HG02938 (cell line): ENCODE measurements around the gene PCBD1.

Experiments used
- ATAC-seq: cut with Tn5 transposase; IDR thresholded peaks from one replicate; pipeline ENCODE4 v1.9.1; 2021; ENCODE audit warnings: mild to moderate bottlenecking, moderate library complexity; ENCODE audit not compliant: unreplicated experiment

The PCBD1 gene

GRCh38 chr10:70918851-70919530 is 30.6 kb upstream of the PCBD1 start:
- ATAC-seq, result no peak

GRCh38 chr10:70917635-70918034 is 29.3 kb upstream of the PCBD1 start:
- ATAC-seq, result no peak

GRCh38 chr10:70917226-70917625 is 28.9 kb upstream of the PCBD1 start:
- ATAC-seq, result no peak

- ATAC-seq, result no peak
Observed at GRCh38 chr10:70916241-70916640, 27.9 kb upstream of the PCBD1 start.

GRCh38 chr10:70915806-70916205 is 27.4 kb upstream of the PCBD1 start:
- no peak for ATAC-seq

GRCh38 chr10:70915206-70915605 is 26.8 kb upstream of the PCBD1 start:
- ATAC-seq, result no peak

- no peak for ATAC-seq
Observed at GRCh38 chr10:70914316-70914864, 26.0 kb upstream of the PCBD1 start.

- ATAC-seq, result no peak
Observed at GRCh38 chr10:70913893-70914240, 25.5 kb upstream of the PCBD1 start.

GRCh38 chr10:70913191-70913892 is 25.0 kb upstream of the PCBD1 start:
- no peak for ATAC-seq

- no peak for ATAC-seq
Observed at GRCh38 chr10:70912556-70912955, 24.2 kb upstream of the PCBD1 start.

GRCh38 chr10:70911386-70911785 is 23.0 kb upstream of the PCBD1 start:
- ATAC-seq, result no peak

- ATAC-seq, result no peak
Observed at GRCh38 chr10:70910486-70911341, 22.3 kb upstream of the PCBD1 start.

- no peak for ATAC-seq
Observed at GRCh38 chr10:70909326-70909935, 21.1 kb upstream of the PCBD1 start.

GRCh38 chr10:70908406-70909296 is 20.3 kb upstream of the PCBD1 start:
- ATAC-seq, result no peak

GRCh38 chr10:70907637-70908405 is 19.5 kb upstream of the PCBD1 start:
- ATAC-seq, result no peak

- no peak for ATAC-seq
Observed at GRCh38 chr10:70906953-70907636, 18.7 kb upstream of the PCBD1 start.

GRCh38 chr10:70906031-70906783 is 17.8 kb upstream of the PCBD1 start:
- ATAC-seq, result no peak
